H9 (cell line): Measurements from ENCODE around the gene C1QTNF9. TPM values are rescaled to one million over a fixed set of nuclear protein-coding genes. Genes with fewer than 3 reads are reported as not detected.

ENCODE experiments used
- DNase-seq: peaks from one replicate; pipeline ENCODE4 v3.0.0-alpha.2; 2017
- H2AFZ ChIP-seq: one replicate; pipeline ENCODE4 v1.6.1; 2013; ENCODE audit warnings: mild to moderate bottlenecking, low read length, control low read depth, moderate library complexity
- H2AK5ac ChIP-seq: 2 replicates; pipeline ENCODE4 v1.6.1; 2013; ENCODE audit warnings: low read length, control low read depth, mixed read lengths; ENCODE audit not compliant: insufficient read length
- H2BK120ac ChIP-seq: one replicate; pipeline ENCODE4 v1.6.1; 2013; ENCODE audit warnings: low read depth, mild to moderate bottlenecking, low read length, control low read depth, inconsistent platforms; ENCODE audit not compliant: poor library complexity, severe bottlenecking
- H2BK12ac ChIP-seq: 2 replicates; pipeline ENCODE4 v1.6.1; 2013; ENCODE audit warnings: low read length, control low read depth, mixed read lengths, low read depth; ENCODE audit not compliant: insufficient read length
- H2BK15ac ChIP-seq: 2 replicates; pipeline ENCODE4 v1.6.1; 2013; ENCODE audit warnings: low read depth, low read length, control low read depth
- H2BK20ac ChIP-seq: one replicate; pipeline ENCODE4 v1.6.1; 2013; ENCODE audit warnings: low read depth, mild to moderate bottlenecking, low read length, control low read depth, inconsistent platforms; ENCODE audit not compliant: poor library complexity, severe bottlenecking
- H2BK5ac ChIP-seq: 2 replicates; pipeline ENCODE4 v1.6.1; 2013; ENCODE audit warnings: low read length, control low read depth, mixed read lengths; ENCODE audit not compliant: insufficient read length
- H3K14ac ChIP-seq: 2 replicates; pipeline ENCODE4 v1.6.1; 2013; ENCODE audit warnings: low read length, control low read depth; ENCODE audit not compliant: insufficient read depth
- H3K18ac ChIP-seq: 2 replicates; pipeline ENCODE4 v1.6.1; 2013; ENCODE audit warnings: low read depth, mild to moderate bottlenecking, mixed read lengths, low read length, control low read depth; ENCODE audit not compliant: insufficient read length
- H3K23ac ChIP-seq: 2 replicates; pipeline ENCODE4 v1.6.1; 2013; ENCODE audit warnings: low read length, control low read depth, mixed read lengths, low read depth; ENCODE audit not compliant: insufficient read length
- H3K23me2 ChIP-seq: 2 replicates; pipeline ENCODE4 v1.6.1; 2013; ENCODE audit warnings: low read depth, mild to moderate bottlenecking, mixed read lengths, low read length, control low read depth; ENCODE audit not compliant: insufficient read length, poor library complexity, severe bottlenecking
- H3K27ac ChIP-seq: 2 replicates; pipeline ENCODE4 v1.5.1; 2013; ENCODE audit warnings: low read length, control low read depth, mixed read lengths, low read depth; ENCODE audit not compliant: insufficient read length
- H3K27me3 ChIP-seq: 2 replicates; pipeline ENCODE4 v1.6.1; 2013; ENCODE audit warnings: low read length, control low read depth, inconsistent platforms; ENCODE audit not compliant: insufficient read depth
- H3K4ac ChIP-seq: 2 replicates; pipeline ENCODE4 v1.6.1; 2013; ENCODE audit warnings: low read depth, mild to moderate bottlenecking, control low read depth, inconsistent platforms, low read length, moderate library complexity
- H3K4me1 ChIP-seq: 2 replicates; pipeline ENCODE4 v1.6.1; 2013; ENCODE audit warnings: low read length, control low read depth, inconsistent platforms; ENCODE audit not compliant: insufficient read depth
- H3K4me2 ChIP-seq: 2 replicates; pipeline ENCODE4 v1.6.1; 2013; ENCODE audit warnings: low read length, control low read depth, mixed read lengths; ENCODE audit not compliant: insufficient read length, insufficient read depth
- H3K56ac ChIP-seq: 2 replicates; pipeline ENCODE4 v1.6.1; 2013; ENCODE audit warnings: low read depth, mild to moderate bottlenecking, mixed read lengths, low read length, control low read depth; ENCODE audit not compliant: insufficient read length
- H3K79me1 ChIP-seq: 2 replicates; pipeline ENCODE4 v1.6.1; 2013; ENCODE audit warnings: low read depth, mild to moderate bottlenecking, moderate library complexity, low read length, control low read depth, inconsistent platforms; ENCODE audit not compliant: insufficient read depth, poor library complexity, severe bottlenecking
- H3K79me2 ChIP-seq: 2 replicates; pipeline ENCODE4 v1.6.1; 2013; ENCODE audit warnings: low read length, control low read depth, inconsistent platforms; ENCODE audit not compliant: insufficient read depth
- H3K9ac ChIP-seq: 2 replicates; pipeline ENCODE4 v1.6.1; 2013; ENCODE audit warnings: low read length, control low read depth, mixed read lengths; ENCODE audit not compliant: insufficient read length; ENCODE audit errors: extremely low read depth
- H3K9me3 ChIP-seq: one replicate; pipeline ENCODE4 v1.6.1; 2013; ENCODE audit warnings: low read depth, low read length, inconsistent platforms; ENCODE audit not compliant: control insufficient read depth
- H3T11ph ChIP-seq: one replicate; pipeline ENCODE4 v1.6.1; 2013; ENCODE audit warnings: mild to moderate bottlenecking, low read length, control low read depth, inconsistent platforms
- H4K20me1 ChIP-seq: one replicate; pipeline ENCODE4 v1.6.1; 2013; ENCODE audit not compliant: control insufficient read depth, insufficient read length, insufficient read depth
- H4K5ac ChIP-seq: 2 replicates; pipeline ENCODE4 v1.6.1; 2013; ENCODE audit warnings: low read depth, mild to moderate bottlenecking, mixed read lengths, low read length, control low read depth; ENCODE audit not compliant: insufficient read length
- H4K8ac ChIP-seq: replicated peaks from 2 replicates; pipeline ENCODE4 v1.6.1; 2013; ENCODE audit warnings: low read length, control low read depth, mixed read lengths, low read depth; ENCODE audit not compliant: insufficient read length
- H4K91ac ChIP-seq: 2 replicates; pipeline ENCODE4 v1.6.1; 2013; ENCODE audit warnings: low read depth, mild to moderate bottlenecking, moderate library complexity, mixed read lengths, low read length, control low read depth; ENCODE audit not compliant: insufficient read length
- H3K27ac Mint-ChIP-seq, 3 experiments: 2 replicates in 2 of 3; 3 replicates in 1 of 3; pipeline ENCODE4 v1.8.0; 2020 to 2021; ENCODE audit warnings: mixed read lengths in 3 of 3, mild to moderate bottlenecking in 1 of 3, moderate library complexity in 1 of 3
- H3K27me3 Mint-ChIP-seq: 2 replicates; pipeline ENCODE4 v1.8.0; 2021; ENCODE audit warnings: low read depth, mild to moderate bottlenecking, moderate library complexity, mixed read lengths
- H3K36me3 Mint-ChIP-seq, 3 experiments: 2 replicates in 2 of 3; 3 replicates in 1 of 3; pipeline ENCODE4 v1.8.0; 2020 to 2021; ENCODE audit warnings: low read depth in 3 of 3, mixed read lengths in 3 of 3; ENCODE audit not compliant: insufficient read depth in 1 of 3
- H3K4me1 Mint-ChIP-seq, 2 experiments: 2 replicates each; pipeline ENCODE4 v1.8.0; 2020; ENCODE audit warnings: mixed read lengths in 2 of 2
- H3K4me3 Mint-ChIP-seq, 2 experiments: 2 replicates in 1 of 2; 3 replicates in 1 of 2; pipeline ENCODE4 v1.8.0; 2020 to 2021; ENCODE audit warnings: mild to moderate bottlenecking in 2 of 2, mixed read lengths in 2 of 2, moderate library complexity in 1 of 2
- H3K9me3 Mint-ChIP-seq, 2 experiments: 2 replicates in 1 of 2; 3 replicates in 1 of 2; pipeline ENCODE4 v1.8.0; 2020; ENCODE audit warnings: mild to moderate bottlenecking in 2 of 2, mixed read lengths in 2 of 2, moderate library complexity in 1 of 2
- CTCF ChIP-seq: fragments of 200-600 bp; sonication (generic); conservative IDR thresholded peaks from 3 replicates; pipeline ENCODE4 v1.8.0; 2021; ENCODE audit warnings: antibody characterized with exemption, mild to moderate bottlenecking
- WGBS: extraction: QIAGEN DNeasy Blood & Tissue Kit; methylation state at CpG from one replicate; pipeline ENCODE4 v1.1.7; 2013; ENCODE audit warnings: missing lambda C conversion rate, low lambda C conversion rate, mixed read lengths; ENCODE audit not compliant: insufficient read length; ENCODE audit errors: extremely low coverage; 5-methylcytosine and 5-hydroxymethylcytosine counted together
- total RNA-seq: library from RNA; stranded (reverse); gene quantifications from 2 replicates; pipeline ENCODE4 v1.2.1, GENCODE V29; 2021

Gene C1QTNF9
- total RNA-seq, 1 experiment from 2014 or later: not detected

DNA sequence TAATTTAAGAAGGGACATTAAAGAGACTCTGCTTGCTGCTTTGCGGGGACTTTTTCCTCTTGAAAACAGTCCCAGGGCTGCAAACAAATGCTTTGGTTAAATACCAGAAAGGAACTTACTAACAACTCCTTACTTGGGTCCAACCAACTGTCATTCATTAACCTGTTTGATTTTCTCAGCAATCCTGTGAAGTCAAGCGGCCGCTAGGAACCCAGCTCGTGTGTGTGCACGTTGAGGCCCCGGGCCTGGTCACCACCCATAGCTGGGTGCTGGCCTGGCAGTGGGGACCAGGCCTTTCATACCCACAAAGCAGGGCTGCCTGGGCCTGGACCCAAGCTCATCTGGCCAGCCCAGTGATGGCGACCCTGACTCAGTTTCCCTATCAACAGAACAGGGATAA is 50.7 kb downstream of the C1QTNF9 start:
- H3K4ac ChIP-seq: no peak overlapping the region

More for the DNA sequence above, 50.7 kb downstream of the C1QTNF9 start:
- H3K18ac ChIP-seq: no peak overlapping the region
- no peaks in the 10 kb centered on the region for H3K9me3 ChIP-seq
- no peaks in the 10 kb centered on the region for H3K79me2 ChIP-seq
- H3K4me3 Mint-ChIP-seq: no peak overlapping the region
- H3K27me3 ChIP-seq: no peaks in the 10 kb centered on the region
- H2BK12ac ChIP-seq: no peak overlapping the region
- no peak overlapping the region for H4K91ac ChIP-seq
- TF ChIP-seq CTCF: no peak
- H3T11ph ChIP-seq: no peak overlapping the region
- no CpG with 5 or more reads among the region's 7 CpGs for whole genome bisulfite sequencing
- no peaks in the 10 kb centered on the region for H3K79me1 ChIP-seq
- no peak overlapping the region for H3K9ac ChIP-seq
- no peak overlapping the region for H4K8ac ChIP-seq
- no peak overlapping the region for H3K27ac ChIP-seq
- H2BK15ac ChIP-seq: no peak overlapping the region
- H3K4me1 ChIP-seq: no peaks in the 10 kb centered on the region
- no peak overlapping the region for H3K56ac ChIP-seq
- H3K36me3 Mint-ChIP-seq: no peaks in the 10 kb centered on the region; a peak in 1 of 7 replicates
- H4K5ac ChIP-seq: no peak overlapping the region
- no peak overlapping the region for H3K27ac Mint-ChIP-seq
- H2BK120ac ChIP-seq: no peak overlapping the region
- H3K27me3 Mint-ChIP-seq: no peaks in the 10 kb centered on the region
- no peak overlapping the region for H2BK5ac ChIP-seq
- no peaks in the 10 kb centered on the region for H3K4me1 Mint-ChIP-seq
- no peak overlapping the region for H2AFZ ChIP-seq
- no peak overlapping the region for H2BK20ac ChIP-seq
- no peaks in the 10 kb centered on the region for H3K9me3 Mint-ChIP-seq
- no peak overlapping the region for H3K23ac ChIP-seq
- no peaks in the 10 kb centered on the region for H3K23me2 ChIP-seq
- no peak overlapping the region for H3K14ac ChIP-seq
- no peak overlapping the region for H3K4me2 ChIP-seq
- H2AK5ac ChIP-seq: no peak overlapping the region
- DNase-seq: no peak
- peaks cover 3% of the 10 kb centered on the region for H4K20me1 ChIP-seq
